Ishikawa (cell line): ENCODE measurements around the gene COL12A1.

Experiments used
- CREB1 ChIP-seq: IDR thresholded peaks from 2 replicates; pipeline ENCODE4 v1.6.1; 2012; ENCODE audit warnings: low read depth
- EGR1 ChIP-seq: IDR thresholded peaks from 2 replicates; pipeline ENCODE4 v1.6.1; 2012
- EP300 ChIP-seq: IDR thresholded peaks from 2 replicates; pipeline ENCODE4 v1.6.1; 2012; ENCODE audit warnings: borderline replicate concordance
- NFIC ChIP-seq: IDR thresholded peaks from 2 replicates; pipeline ENCODE4 v1.6.1; 2012
- RAD21 ChIP-seq: IDR thresholded peaks from 2 replicates; pipeline ENCODE4 v1.6.1; 2012; ENCODE audit warnings: low read depth

- TF ChIP-seq EGR1 (no peak), EP300 (no peak), CREB1 (no peak), NFIC (no peak), RAD21 (no peak)
These were observed 50.9 kb downstream of the COL12A1 start for GRCh38 chr6:75154973-75155372.
